Left lung (tissue), 10 donors: ENCODE data around the gene NRARP. TPM values are rescaled to one million over a fixed set of nuclear protein-coding genes. Genes with fewer than 3 reads are reported as not detected.

Source experiments
- ATAC-seq: fragments of 200-7000 bp; cut with Tn5 transposase; one replicate; pipeline ENCODE4 v1.9.1; 2020; ENCODE audit warnings: moderate library complexity
- DNase-seq, 4 donors: peaks; one replicate each; pipeline ENCODE4 v3.0.0-alpha.2; 2013 to 2020
- H3K27ac ChIP-seq, 2 donors: fragments of 200-600 bp; sonication (generic) in 1 of 2; one replicate each; pipeline versions ENCODE4 v1.5.0 to v1.8.0; 2020 to 2021
- H3K27me3 ChIP-seq, 2 donors: fragments of 200-600 bp; sonication (generic) in 1 of 2; one replicate each; pipeline versions ENCODE4 v1.5.0 to v1.8.0; 2020 to 2021
- H3K36me3 ChIP-seq, 2 donors: fragments of 200-600 bp; sonication (generic) in 1 of 2; one replicate each; pipeline versions ENCODE4 v1.5.0 to v1.8.0; 2020 to 2021
- H3K4me1 ChIP-seq, 2 donors: fragments of 200-600 bp; one replicate each; pipeline ENCODE4 v1.8.0; 2021
- H3K4me3 ChIP-seq, 2 donors: fragments of 200-600 bp; sonication (generic) in 1 of 2; one replicate each; pipeline versions ENCODE4 v1.5.0 to v1.8.0; 2020 to 2021; ENCODE audit warnings: mild to moderate bottlenecking in 1 of 2
- H3K9me3 ChIP-seq, 2 donors: fragments of 200-600 bp; sonication (generic) in 1 of 2; one replicate each; pipeline versions ENCODE4 v1.5.0 to v1.8.0; 2020 to 2021
- CTCF ChIP-seq, 2 donors: fragments of 200-600 bp; sonication (generic) in 1 of 2; IDR thresholded peaks; one replicate each; pipeline versions ENCODE4 v1.5.0 to v1.8.0; 2021; ENCODE audit warnings: antibody characterized with exemption in 2 of 2
- intact Hi-C, 2 donors: fragments of 100-400 bp; cut with DNase I; formaldehyde crosslinking; loops; one replicate each; pipeline versions ENCODE4 v1.11.2 to v1.14.2; 2022
- polyA plus RNA-seq, 6 donors: library from polyadenylated mRNA; unstranded; fragments of 120-200 nt; gene quantifications; one replicate each; pipeline ENCODE4 v1.2.1, GENCODE V29; 2013; ENCODE audit not compliant: insufficient read length in 6 of 6
- total RNA-seq, 2 donors: library from RNA; stranded (reverse); fragmentation: NEBNext Ultra II Directional; extraction: Animal tissue kit (Norgen Biotek cat#: 25700); gene quantifications; one replicate each; pipeline ENCODE4 v1.2.1, GENCODE V29; 2021
- donor health status: DM: no; HTN: yes; CAD: no.
- donor health status: DM: no; HTN: no; CAD: no.

Gene NRARP
- total and polyA plus RNA-seq, 8 donors, result 7.0 to 15.2 (median 9.7) TPM

GRCh38 chr9:137308057-137308619, 6.1 kb upstream of the NRARP start:
- TF ChIP-seq CTCF (IDR thresholded peaks at IDR 0.05), result no peak
- H3K27ac ChIP-seq, result no peak overlapping the region
- H3K4me3 ChIP-seq, result no peak overlapping the region
- peaks cover 3 to 63% of the 10 kb centered on the region in 2 donors for H3K27me3 ChIP-seq
- ATAC-seq, result no peak
- H3K9me3 ChIP-seq, result no peaks in the 10 kb centered on the region
- H3K36me3 ChIP-seq, result no peaks in the 10 kb centered on the region
- DNase-seq, result no peak
- peaks cover 29 to 52% of the 10 kb centered on the region in 2 donors for H3K4me1 ChIP-seq
- intact Hi-C loops, result loop anchor here in 1 of 2 donors (10.0 kb wide), 1 partner anchor 97 kb away; no protein-coding TSS in a partner anchor

- Histone ChIP-seq H3K36me3 (no peaks in the 10 kb centered on the region), H3K27ac (no peak overlapping the region), H3K27me3 (peaks cover 3 to 70% of the 10 kb centered on the region in 2 donors), H3K9me3 (no peaks in the 10 kb centered on the region), H3K4me1 (peaks cover 29 to 58% of the 10 kb centered on the region in 2 donors), H3K4me3 (no peak overlapping the region)
- ATAC-seq, result no peak
- intact Hi-C loops, result loop anchor here in 1 of 2 donors (10.0 kb wide), 1 partner anchor 97 kb away; no protein-coding TSS in a partner anchor
- DNase-seq, result peak in 2 of 4 donors; percentile 32 to 79
- TF ChIP-seq CTCF (IDR thresholded peaks at IDR 0.05), result no peak
Measured at GRCh38 chr9:137307255-137308056, 5.4 kb upstream of the NRARP start.

- Histone ChIP-seq H3K9me3 (no peaks in the 10 kb centered on the region), H3K36me3 (no peaks in the 10 kb centered on the region), H3K4me1 (peaks cover 29 to 59% of the 10 kb centered on the region in 2 donors), H3K27ac (peak overlapping the region in 1 of 2 donors; percentile 68), H3K27me3 (peaks cover 3 to 72% of the 10 kb centered on the region in 2 donors), H3K4me3 (no peak overlapping the region)
- intact Hi-C loops, result loop anchor here in 1 of 2 donors (10.0 kb wide), 1 partner anchor 98 kb away; no protein-coding TSS in a partner anchor
- peak in 1 of 4 donors; percentile 38 for DNase-seq
- ATAC-seq, result no peak
- TF ChIP-seq CTCF (IDR thresholded peaks at IDR 0.05), result no peak
Measured at GRCh38 chr9:137306850-137307254, 4.8 kb upstream of the NRARP start.

- peaks cover 29 to 63% of the 10 kb centered on the region in 2 donors for H3K4me1 ChIP-seq
- TF ChIP-seq CTCF (IDR thresholded peaks at IDR 0.05), result no peak
- H3K27ac ChIP-seq, result peak overlapping the region; percentile 65 to 68
- H3K9me3 ChIP-seq, result no peaks in the 10 kb centered on the region
- no peak overlapping the region for H3K4me3 ChIP-seq
- ATAC-seq, result no peak
- peak in 2 of 4 donors; percentile 34 to 74 for DNase-seq
- no peaks in the 10 kb centered on the region for H3K36me3 ChIP-seq
- H3K27me3 ChIP-seq, result peaks cover 3 to 76% of the 10 kb centered on the region in 2 donors
- intact Hi-C loops, result loop anchor here in 1 of 2 donors (10.0 kb wide), 1 partner anchor 99 kb away; no protein-coding TSS in a partner anchor
Measured at GRCh38 chr9:137306066-137306849, 4.2 kb upstream of the NRARP start.
